ENCODE data around the gene GABPB2.
"Not testable (repeated sequence)": the region's sequence is repeated elsewhere in the genome, so short reads cannot be mapped to it uniquely, and the experiment has no call there.

GRCh38 chr1:151097426-151097825 lies 26.9 kb downstream of the GABPB2 start:
- not testable (repeated sequence) for TF ChIP-seq CTCF (IDR thresholded peaks at IDR 0.05; ENCODE audit: poor library complexity); EZH2phosphoT487 (IDR thresholded peaks at IDR 0.05; ENCODE audit: low read depth, severe bottlenecking, unreplicated experiment)

Data from hepatocyte (in vitro differentiated cells).